ENCODE data around the gene SMOC2. TPM values are rescaled to one million over a fixed set of nuclear protein-coding genes. Genes with fewer than 3 reads are reported as not detected.

SMOC2 gene
- polyA plus RNA-seq, 1 donor from 2014 or later: 0.50 TPM

- Histone ChIP-seq H3K79me2 (replicated peaks; ENCODE audit: insufficient read depth, low read length) (no peaks in the 10 kb centered on the region), H3K4me3 (ENCODE audit: low read length) (no peak overlapping the region), H3K27ac (ENCODE audit: low read length) (no peak overlapping the region), H3K9me2 (ENCODE audit: insufficient read depth, low read length) (no peaks in the 10 kb centered on the region), H3K9ac (ENCODE audit: low read length) (no peak overlapping the region), H3F3A (ENCODE audit: insufficient read depth, low read length, poor library complexity, severe bottlenecking) (no peaks in the 10 kb centered on the region), H2AFZ (ENCODE audit: low read depth, low read length) (no peak overlapping the region), H3K27me3 (ENCODE audit: insufficient read depth, low read depth, low read length) (no peaks in the 10 kb centered on the region), H3K4me2 (ENCODE audit: low read length) (no peak overlapping the region), H4K20me1 (ENCODE audit: insufficient read depth) (no peaks in the 10 kb centered on the region), H3K36me3 (ENCODE audit: insufficient read depth, low read length) (no peaks in the 10 kb centered on the region), H3K9me3 (ENCODE audit: low read length) (no peaks in the 10 kb centered on the region)
- TF ChIP-seq SMC3 (conservative IDR thresholded peaks at IDR 0.05; ENCODE audit: poor library complexity): no peak
- TF ChIP-seq MXI1 (conservative IDR thresholded peaks at IDR 0.05; ENCODE audit: poor library complexity, severe bottlenecking): no peak
- TF ChIP-seq RAD21 (conservative IDR thresholded peaks at IDR 0.05): no peak
- TF ChIP-seq, protein P1, sequence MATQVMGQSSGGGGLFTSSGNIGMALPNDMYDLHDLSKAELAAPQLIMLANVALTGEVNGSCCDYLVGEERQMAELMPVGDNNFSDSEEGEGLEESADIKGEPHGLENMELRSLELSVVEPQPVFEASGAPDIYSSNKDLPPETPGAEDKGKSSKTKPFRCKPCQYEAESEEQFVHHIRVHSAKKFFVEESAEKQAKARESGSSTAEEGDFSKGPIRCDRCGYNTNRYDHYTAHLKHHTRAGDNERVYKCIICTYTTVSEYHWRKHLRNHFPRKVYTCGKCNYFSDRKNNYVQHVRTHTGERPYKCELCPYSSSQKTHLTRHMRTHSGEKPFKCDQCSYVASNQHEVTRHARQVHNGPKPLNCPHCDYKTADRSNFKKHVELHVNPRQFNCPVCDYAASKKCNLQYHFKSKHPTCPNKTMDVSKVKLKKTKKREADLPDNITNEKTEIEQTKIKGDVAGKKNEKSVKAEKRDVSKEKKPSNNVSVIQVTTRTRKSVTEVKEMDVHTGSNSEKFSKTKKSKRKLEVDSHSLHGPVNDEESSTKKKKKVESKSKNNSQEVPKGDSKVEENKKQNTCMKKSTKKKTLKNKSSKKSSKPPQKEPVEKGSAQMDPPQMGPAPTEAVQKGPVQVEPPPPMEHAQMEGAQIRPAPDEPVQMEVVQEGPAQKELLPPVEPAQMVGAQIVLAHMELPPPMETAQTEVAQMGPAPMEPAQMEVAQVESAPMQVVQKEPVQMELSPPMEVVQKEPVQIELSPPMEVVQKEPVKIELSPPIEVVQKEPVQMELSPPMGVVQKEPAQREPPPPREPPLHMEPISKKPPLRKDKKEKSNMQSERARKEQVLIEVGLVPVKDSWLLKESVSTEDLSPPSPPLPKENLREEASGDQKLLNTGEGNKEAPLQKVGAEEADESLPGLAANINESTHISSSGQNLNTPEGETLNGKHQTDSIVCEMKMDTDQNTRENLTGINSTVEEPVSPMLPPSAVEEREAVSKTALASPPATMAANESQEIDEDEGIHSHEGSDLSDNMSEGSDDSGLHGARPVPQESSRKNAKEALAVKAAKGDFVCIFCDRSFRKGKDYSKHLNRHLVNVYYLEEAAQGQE (IDR thresholded peaks at IDR 0.05; ENCODE audit: borderline replicate concordance): no peak
- no peak for TF ChIP-seq TAF1 (IDR thresholded peaks at IDR 0.05; ENCODE audit: low read depth)
- no peak for TF ChIP-seq EZH2 (IDR thresholded peaks at IDR 0.05; ENCODE audit: borderline replicate concordance, insufficient read depth, low read length, poor library complexity, severe bottlenecking)
- TF ChIP-seq EP300 (conservative IDR thresholded peaks at IDR 0.05; ENCODE audit: poor library complexity, severe bottlenecking): no peak
- TF ChIP-seq, protein P2, sequence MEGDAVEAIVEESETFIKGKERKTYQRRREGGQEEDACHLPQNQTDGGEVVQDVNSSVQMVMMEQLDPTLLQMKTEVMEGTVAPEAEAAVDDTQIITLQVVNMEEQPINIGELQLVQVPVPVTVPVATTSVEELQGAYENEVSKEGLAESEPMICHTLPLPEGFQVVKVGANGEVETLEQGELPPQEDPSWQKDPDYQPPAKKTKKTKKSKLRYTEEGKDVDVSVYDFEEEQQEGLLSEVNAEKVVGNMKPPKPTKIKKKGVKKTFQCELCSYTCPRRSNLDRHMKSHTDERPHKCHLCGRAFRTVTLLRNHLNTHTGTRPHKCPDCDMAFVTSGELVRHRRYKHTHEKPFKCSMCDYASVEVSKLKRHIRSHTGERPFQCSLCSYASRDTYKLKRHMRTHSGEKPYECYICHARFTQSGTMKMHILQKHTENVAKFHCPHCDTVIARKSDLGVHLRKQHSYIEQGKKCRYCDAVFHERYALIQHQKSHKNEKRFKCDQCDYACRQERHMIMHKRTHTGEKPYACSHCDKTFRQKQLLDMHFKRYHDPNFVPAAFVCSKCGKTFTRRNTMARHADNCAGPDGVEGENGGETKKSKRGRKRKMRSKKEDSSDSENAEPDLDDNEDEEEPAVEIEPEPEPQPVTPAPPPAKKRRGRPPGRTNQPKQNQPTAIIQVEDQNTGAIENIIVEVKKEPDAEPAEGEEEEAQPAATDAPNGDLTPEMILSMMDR (IDR thresholded peaks at IDR 0.05; ENCODE audit: poor library complexity, severe bottlenecking): no peak
- TF ChIP-seq POLR2AphosphoS5 (IDR thresholded peaks at IDR 0.05): no peak
Measured at GRCh38 chr6:168529214-168529613, 88.2 kb downstream of the SMOC2 start.

DNA sequence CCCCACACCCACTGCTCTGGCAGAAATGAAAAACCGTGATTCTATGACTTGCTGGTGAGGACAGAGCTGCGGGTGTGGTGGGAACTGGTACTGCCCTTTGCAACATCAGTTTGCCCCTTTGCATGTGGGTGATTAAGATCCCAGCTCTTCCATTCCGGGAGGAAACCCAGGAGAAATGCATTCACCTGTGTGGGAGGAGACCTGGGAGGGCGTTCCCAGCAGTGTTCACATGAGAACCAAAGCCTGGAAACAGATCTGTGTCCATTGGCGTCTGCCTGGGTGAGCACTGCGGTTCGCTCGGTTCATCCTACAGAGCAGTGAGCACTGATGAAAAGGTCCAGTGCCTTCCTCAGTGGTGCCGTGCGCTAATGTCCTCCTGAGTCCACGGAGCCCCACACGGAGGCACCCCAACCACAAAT lies 89.7 kb downstream of the SMOC2 start:
- no peak overlapping the region for H2AFZ ChIP-seq (ENCODE audit: low read depth, low read length)
- no peaks in the 10 kb centered on the region for H3K36me3 ChIP-seq (ENCODE audit: insufficient read depth, low read length)
- TF ChIP-seq, protein P2 (IDR thresholded peaks at IDR 0.05; ENCODE audit: poor library complexity, severe bottlenecking): no peak
- no peak for TF ChIP-seq POLR2AphosphoS5 (IDR thresholded peaks at IDR 0.05)
- TF ChIP-seq RAD21 (conservative IDR thresholded peaks at IDR 0.05): no peak
- TF ChIP-seq, protein P1 (IDR thresholded peaks at IDR 0.05; ENCODE audit: borderline replicate concordance): no peak
- H3K9me2 ChIP-seq (ENCODE audit: insufficient read depth, low read length): no peaks in the 10 kb centered on the region
- H3K9me3 ChIP-seq (ENCODE audit: low read length): no peaks in the 10 kb centered on the region
- no peak overlapping the region for H3K27ac ChIP-seq (ENCODE audit: low read length)
- no peak overlapping the region for H3K9ac ChIP-seq (ENCODE audit: low read length)
- H4K20me1 ChIP-seq (ENCODE audit: insufficient read depth): no peaks in the 10 kb centered on the region
- H3K79me2 ChIP-seq (replicated peaks; ENCODE audit: insufficient read depth, low read length): no peaks in the 10 kb centered on the region
- no peaks in the 10 kb centered on the region for H3K27me3 ChIP-seq (ENCODE audit: insufficient read depth, low read depth, low read length)
- no peaks in the 10 kb centered on the region for H3F3A ChIP-seq (ENCODE audit: insufficient read depth, low read length, poor library complexity, severe bottlenecking)
- H3K4me3 ChIP-seq (ENCODE audit: low read length): no peak overlapping the region
- H3K4me2 ChIP-seq (ENCODE audit: low read length): no peak overlapping the region
